ENCODE measurements around the gene CHURC1.

GRCh38 chr14:64923015-64923414 is 8.8 kb downstream of the CHURC1 start:
- TF ChIP-seq, protein P1, sequence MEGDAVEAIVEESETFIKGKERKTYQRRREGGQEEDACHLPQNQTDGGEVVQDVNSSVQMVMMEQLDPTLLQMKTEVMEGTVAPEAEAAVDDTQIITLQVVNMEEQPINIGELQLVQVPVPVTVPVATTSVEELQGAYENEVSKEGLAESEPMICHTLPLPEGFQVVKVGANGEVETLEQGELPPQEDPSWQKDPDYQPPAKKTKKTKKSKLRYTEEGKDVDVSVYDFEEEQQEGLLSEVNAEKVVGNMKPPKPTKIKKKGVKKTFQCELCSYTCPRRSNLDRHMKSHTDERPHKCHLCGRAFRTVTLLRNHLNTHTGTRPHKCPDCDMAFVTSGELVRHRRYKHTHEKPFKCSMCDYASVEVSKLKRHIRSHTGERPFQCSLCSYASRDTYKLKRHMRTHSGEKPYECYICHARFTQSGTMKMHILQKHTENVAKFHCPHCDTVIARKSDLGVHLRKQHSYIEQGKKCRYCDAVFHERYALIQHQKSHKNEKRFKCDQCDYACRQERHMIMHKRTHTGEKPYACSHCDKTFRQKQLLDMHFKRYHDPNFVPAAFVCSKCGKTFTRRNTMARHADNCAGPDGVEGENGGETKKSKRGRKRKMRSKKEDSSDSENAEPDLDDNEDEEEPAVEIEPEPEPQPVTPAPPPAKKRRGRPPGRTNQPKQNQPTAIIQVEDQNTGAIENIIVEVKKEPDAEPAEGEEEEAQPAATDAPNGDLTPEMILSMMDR (optimal IDR thresholded peaks at IDR 0.05 in 1 of 3, IDR thresholded peaks at IDR 0.05 in 1 of 3, conservative IDR thresholded peaks at IDR 0.05 in 1 of 3; ENCODE audit: extremely low read depth in 1 of 3, insufficient read depth in 2 of 3, low read length in 3 of 3): no peak
- no peak for TF ChIP-seq EZH2 (IDR thresholded peaks at IDR 0.05; ENCODE audit: low read length)

All from keratinocyte (primary cell).